Neural cell (in vitro differentiated cells): ENCODE results near the gene FCRL6.

Source experiments
- EP300 ChIP-seq: fragments of 450-650 bp; conservative IDR thresholded peaks from 2 replicates; pipeline ENCODE4 v1.6.1; 2014; ENCODE audit warnings: antibody characterized with exemption, mild to moderate bottlenecking, moderate library complexity; ENCODE audit not compliant: poor library complexity, severe bottlenecking
- TAF1 ChIP-seq: IDR thresholded peaks from 2 replicates; pipeline ENCODE4 v1.6.1; 2012; ENCODE audit warnings: low read depth
- TF ChIP-seq, protein P1 (sequence below): IDR thresholded peaks from 2 replicates; pipeline ENCODE4 v1.6.1; 2012; ENCODE audit warnings: borderline replicate concordance

DNA sequence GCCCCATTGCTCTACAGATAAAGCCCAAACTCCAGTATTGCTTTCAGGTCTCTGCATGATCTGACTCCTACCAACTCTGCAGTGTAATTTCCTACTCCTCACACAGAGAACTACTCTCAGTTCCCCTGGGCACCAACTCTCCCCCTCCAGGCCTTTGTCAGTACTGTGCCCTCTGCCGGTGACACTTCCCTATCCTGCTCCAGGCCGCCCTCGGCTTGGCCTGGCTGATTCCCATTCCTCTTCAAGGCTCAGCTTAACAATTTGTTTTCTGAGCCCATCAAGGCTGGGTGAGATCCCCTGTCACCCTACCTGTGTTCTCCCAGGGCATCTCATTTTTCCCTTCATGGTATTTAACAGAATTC lies 27.1 kb downstream of the FCRL6 start:
- TF ChIP-seq EP300 = no peak
- TF ChIP-seq, protein P1, sequence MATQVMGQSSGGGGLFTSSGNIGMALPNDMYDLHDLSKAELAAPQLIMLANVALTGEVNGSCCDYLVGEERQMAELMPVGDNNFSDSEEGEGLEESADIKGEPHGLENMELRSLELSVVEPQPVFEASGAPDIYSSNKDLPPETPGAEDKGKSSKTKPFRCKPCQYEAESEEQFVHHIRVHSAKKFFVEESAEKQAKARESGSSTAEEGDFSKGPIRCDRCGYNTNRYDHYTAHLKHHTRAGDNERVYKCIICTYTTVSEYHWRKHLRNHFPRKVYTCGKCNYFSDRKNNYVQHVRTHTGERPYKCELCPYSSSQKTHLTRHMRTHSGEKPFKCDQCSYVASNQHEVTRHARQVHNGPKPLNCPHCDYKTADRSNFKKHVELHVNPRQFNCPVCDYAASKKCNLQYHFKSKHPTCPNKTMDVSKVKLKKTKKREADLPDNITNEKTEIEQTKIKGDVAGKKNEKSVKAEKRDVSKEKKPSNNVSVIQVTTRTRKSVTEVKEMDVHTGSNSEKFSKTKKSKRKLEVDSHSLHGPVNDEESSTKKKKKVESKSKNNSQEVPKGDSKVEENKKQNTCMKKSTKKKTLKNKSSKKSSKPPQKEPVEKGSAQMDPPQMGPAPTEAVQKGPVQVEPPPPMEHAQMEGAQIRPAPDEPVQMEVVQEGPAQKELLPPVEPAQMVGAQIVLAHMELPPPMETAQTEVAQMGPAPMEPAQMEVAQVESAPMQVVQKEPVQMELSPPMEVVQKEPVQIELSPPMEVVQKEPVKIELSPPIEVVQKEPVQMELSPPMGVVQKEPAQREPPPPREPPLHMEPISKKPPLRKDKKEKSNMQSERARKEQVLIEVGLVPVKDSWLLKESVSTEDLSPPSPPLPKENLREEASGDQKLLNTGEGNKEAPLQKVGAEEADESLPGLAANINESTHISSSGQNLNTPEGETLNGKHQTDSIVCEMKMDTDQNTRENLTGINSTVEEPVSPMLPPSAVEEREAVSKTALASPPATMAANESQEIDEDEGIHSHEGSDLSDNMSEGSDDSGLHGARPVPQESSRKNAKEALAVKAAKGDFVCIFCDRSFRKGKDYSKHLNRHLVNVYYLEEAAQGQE = no peak
- TF ChIP-seq TAF1 = no peak
